Superior temporal gyrus (tissue), 1 donor: ENCODE data around the gene ARHGEF7.
"Not testable (repeated sequence)": the region's sequence is repeated elsewhere in the genome, so short reads cannot be mapped to it uniquely, and the experiment has no call there.

Experiments
- DNase-seq: peaks from one replicate; pipeline ENCODE4 v3.0.0-alpha.2; 2016; ENCODE audit errors: extremely low spot score

ARHGEF7 gene

DNA sequence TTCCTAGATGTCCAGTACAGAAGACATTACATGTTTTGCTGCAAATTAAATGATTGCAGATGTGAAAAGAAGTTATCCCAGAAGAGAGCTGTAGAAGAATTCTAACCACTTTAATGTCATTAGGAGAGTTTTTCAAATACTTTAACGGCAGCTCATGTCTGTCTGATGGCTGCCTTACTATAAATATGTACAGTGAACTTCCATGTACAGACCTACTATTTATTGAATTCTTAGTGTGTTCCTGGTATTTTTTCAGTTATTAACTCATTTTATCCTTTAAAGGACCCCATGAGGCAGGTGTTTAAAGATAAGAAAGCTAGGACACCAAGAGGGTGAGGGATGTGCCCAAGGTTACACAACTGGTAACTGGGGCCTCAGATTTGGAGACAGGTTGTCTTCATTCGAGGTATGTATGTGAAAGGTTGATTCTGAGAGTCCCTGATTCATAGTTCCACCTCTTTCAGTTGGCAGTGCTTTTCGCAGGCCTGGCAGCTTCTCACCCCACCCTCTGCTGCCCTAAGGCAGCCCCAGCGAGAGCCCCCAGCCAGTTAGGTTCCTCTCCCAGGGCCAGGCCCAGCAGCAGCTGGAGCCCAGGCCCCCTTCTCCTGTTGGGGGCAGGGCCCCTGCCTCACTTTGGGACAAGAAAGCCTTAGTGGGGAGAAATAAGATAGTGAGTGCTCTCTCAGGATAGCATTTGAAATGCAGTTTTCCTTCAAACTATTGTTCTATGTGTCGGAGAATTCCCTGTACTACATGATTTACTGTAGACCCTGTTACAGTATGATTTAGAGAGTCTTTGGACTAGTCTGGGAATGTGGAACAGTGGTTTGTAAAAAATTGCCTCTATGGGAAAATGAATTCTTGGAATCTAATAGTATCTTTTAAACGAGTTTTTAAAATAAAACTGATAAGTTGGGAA is 137.6 kb downstream of the ARHGEF7 start:
- DNase-seq, result no peak

GRCh38 chr13:111253365-111253872 is 138.3 kb downstream of the ARHGEF7 start:
- DNase-seq, result no peak

GRCh38 chr13:111255228-111255790 is 140.2 kb downstream of the ARHGEF7 start:
- no peak for DNase-seq

DNA sequence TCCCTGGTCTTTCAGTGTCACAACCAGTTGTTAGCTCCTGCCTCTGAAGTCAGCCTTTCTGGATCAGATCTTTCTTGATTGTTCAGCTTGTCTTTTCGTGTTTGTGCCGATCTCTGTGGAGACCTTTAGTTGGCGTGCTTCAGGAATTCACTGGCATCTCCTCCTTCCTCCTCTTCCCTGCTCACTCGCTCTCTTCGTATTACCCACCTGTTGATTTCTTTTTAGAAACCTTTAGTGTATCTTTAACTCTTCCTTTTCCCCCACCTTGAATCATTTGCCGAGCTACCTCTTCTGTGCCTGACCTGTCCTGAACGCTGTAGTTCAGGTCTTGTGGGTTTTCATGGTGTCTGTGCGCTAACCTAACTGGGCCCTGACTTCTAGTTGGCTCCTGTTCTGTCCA is 141.3 kb downstream of the ARHGEF7 start:
- no peak for DNase-seq

DNA sequence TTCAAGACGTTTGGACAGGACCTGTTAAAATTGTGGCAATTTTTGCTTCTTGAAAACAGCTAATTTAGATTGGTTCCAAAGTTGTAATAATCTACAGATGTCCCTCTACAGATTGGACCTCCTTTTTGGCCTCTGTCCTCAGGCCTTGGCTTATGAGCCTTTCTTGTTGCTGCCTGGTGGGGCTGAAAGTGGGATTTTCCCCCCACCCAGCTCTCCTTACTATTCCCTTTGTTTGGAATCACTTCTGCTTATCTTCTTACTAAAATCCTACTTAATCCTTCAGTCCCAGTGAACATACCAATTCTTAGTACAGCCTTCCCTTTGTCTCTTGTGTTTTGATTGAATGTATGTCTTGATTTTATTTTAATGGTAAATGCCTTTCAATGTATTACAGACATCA is 141.8 kb downstream of the ARHGEF7 start:
- DNase-seq, result no peak

DNA sequence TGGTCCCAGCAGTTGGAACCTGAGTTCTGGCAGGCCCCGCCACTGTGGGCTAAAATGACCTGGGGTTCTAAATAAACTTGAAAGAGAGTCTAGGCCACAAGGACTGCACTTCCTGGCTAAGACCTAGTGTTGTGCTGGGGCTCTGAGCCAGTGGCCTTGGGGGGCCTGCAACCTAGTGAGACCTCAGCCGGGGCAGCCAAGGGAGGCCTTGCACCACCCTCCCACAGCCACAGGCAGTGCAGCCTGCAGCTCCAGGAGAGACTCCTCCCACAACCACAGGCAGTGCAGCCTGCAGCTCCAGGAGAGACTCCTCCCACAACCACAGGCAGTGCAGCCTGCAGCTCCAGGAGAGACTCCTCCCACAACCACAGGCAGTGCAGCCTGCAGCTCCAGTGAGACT is 142.8 kb downstream of the ARHGEF7 start:
- not testable (repeated sequence) for DNase-seq

- no peak for DNase-seq
Observed at GRCh38 chr13:111258637-111259036, 143.5 kb downstream of the ARHGEF7 start.

GRCh38 chr13:111259058-111259457 is 143.9 kb downstream of the ARHGEF7 start:
- DNase-seq, result no peak

DNA sequence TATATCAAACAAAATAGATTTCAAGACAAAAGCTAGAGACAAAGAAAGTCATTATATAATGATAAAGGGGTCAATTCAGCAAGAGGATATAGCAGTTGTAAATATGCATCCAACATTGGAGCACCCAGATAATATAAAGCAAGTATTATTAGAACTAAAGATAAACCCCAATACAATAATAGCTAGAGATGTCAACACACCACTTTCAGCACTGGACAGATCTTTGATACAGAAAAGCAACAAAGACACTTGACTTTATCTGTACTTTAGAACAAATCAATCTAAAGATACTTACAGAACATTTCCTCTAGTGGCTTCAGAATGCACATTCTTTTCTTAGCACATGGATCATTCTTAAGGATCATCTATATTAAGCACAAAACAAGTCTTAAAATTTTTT is 146.2 kb downstream of the ARHGEF7 start:
- no peak for DNase-seq

- no peak for DNase-seq
Observed at GRCh38 chr13:111262281-111262680, 147.2 kb downstream of the ARHGEF7 start.

- no peak for DNase-seq
Observed at GRCh38 chr13:111262715-111263114, 147.6 kb downstream of the ARHGEF7 start.

- no peak for DNase-seq
Observed at GRCh38 chr13:111263566-111263965, 148.5 kb downstream of the ARHGEF7 start.

DNA sequence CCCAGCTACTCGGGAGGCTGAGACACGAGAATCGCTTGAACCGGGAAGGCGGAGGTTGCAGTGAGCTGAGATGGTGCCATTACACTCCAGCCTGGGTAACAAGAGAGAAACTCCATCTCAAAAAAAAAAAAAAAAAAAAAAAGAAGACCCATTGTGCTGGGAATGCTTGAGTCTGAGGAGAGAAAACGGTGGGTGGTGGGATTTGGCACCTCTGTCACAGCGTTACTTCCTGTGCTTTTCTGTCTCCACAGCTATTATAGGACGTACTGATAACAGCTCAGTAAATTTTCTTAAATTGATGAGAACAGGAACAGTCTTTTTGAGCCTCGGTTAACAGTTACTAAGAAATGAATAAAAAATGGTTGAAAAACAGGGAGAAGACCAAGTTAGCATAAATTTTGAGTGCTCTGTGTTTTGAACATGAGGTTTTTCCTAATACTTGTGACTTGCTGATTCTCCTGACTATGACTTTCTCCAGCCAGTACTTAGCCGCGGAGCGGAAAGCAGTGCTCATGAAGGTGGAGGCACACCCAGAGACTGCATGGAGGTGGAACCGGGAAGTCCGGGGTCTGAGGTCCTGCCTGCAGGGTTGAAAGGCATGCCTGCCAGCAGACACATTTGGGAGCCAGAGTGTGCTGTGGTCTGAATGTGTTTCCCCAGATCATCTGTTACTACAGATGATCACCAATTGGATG is 150.0 kb downstream of the ARHGEF7 start:
- peak; percentile 24 for DNase-seq

DNA sequence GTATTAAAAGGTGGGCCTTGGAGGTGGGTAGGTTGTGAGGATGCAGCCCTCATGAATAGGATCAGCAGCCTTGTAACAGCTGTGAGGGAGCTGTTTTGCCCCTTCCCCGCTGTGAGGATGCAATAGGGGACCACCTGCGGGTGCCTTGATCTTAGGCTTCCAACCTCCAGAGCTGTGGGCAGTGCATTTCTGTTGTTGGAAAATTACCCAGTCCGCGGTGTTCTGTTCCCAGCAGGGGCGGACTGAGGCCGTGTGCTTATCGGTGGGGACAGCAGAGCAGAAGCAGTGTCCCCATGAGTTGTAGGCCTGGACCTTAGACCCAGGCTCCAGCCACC is 150.6 kb downstream of the ARHGEF7 start:
- DNase-seq, result peak; percentile 13

- peak; percentile 12 for DNase-seq
Observed at GRCh38 chr13:111267205-111267604, 152.1 kb downstream of the ARHGEF7 start.

GRCh38 chr13:111267784-111268183 is 152.7 kb downstream of the ARHGEF7 start:
- DNase-seq, result peak; percentile 12

- DNase-seq, result no peak
Observed at GRCh38 chr13:111269508-111269907, 154.4 kb downstream of the ARHGEF7 start.

- DNase-seq, result no peak
Observed at GRCh38 chr13:111270126-111270525, 155.0 kb downstream of the ARHGEF7 start.

DNA sequence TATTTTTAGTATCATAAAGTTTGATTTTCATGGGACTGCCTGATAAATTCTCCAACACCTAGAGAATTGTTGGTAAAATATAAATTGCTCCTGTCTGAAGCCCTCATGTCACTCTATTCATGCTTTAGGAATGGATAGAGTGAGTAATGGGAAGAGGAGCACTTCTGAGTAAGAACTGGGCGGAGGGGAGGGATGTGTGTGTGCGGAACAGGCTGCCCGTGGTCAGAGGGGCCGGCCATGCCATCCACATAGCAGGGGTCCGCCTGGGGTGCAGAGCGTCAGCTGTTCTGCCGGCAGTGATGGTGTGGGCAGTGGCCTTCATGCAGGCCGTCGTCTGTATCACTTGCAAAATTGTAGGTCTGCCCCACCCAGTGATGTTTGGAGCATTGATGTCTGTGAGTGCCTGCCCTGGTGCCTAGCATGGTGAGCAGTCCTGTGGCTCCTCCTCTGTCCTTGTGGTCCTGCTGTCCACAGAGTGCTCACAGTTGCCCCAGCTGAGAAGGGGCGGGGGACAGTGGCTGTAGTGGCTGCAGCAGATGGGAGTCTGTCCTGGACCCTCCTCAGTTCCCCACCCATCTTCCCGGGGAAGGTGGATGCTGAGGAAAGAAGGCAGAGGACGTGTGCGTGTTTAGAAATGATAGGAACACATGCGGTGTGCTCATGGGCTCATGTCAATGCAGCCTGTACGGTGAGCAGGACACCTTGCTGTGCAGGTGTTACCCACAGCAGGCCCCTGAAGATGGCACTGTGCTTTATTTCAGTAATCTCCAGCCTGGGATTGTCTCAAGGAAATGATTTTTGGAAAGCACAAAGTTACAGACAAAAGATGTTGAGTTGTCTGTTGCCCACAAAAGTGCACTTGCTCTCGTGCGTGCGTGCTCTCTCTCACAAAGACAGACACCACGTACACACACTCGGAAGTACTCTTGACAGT is 155.9 kb downstream of the ARHGEF7 start:
- no peak for DNase-seq

- no peak for DNase-seq
Observed at GRCh38 chr13:111272117-111272516, 157.0 kb downstream of the ARHGEF7 start.

- no peak for DNase-seq
Observed at GRCh38 chr13:111275382-111275781, 160.3 kb downstream of the ARHGEF7 start.
